ENCODE measurements around the gene PRPF40A.

PRPF40A gene

DNA sequence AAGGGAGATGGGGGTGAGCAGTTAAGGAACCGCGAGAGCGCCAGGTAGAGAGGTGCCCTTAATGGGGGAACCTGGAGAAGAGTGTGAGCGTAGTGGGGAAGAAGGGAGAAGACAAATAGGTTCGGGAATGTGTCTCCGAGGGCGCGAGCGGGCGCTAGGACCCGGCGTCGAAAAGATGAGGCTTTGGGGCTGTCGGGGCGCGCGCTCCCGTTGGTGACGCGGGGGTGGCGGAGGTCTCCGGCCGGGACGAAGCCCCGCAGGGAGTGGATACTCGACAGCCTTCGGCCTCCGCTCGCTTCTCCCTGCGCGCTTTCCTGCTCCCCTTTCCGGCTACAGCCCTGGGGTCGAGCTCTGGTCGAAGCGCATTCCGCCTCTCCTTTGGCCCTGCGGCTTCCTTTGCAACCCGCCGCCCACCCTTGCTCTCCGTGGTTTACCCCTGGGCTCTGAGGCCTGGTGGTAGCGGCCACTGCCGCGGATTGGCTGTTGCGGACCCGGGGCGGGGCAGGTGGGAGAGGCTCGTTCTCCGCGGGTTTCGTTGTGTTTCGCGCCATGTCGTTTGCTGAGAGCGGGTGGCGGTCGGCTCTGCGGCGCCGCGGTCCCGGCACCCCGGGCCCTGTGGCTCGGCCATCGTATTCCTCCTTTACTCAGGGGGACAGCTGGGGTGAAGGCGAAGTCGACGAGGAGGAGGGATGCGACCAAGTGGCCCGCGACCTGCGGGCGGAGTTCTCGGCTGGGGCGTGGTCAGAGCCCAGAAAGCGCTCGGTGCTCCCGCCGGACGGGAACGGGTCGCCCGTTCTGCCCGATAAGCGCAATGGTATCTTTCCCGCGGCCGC is 1.0 kb upstream of the PRPF40A start, which contains the start of gene ARL6IP6:
TSS of gene ARL6IP6 (plus strand) at position 545 of the 833 bp plus-strand sequence. CDS start at position 550, 5 bp downstream.
- DNase-seq (ENCODE audit: low spot score): peak; percentile 92

GRCh38 chr2:152716805-152717227 is 445 bp downstream of the PRPF40A start:
- DNase-seq (ENCODE audit: low spot score): peak; percentile 42

DNA sequence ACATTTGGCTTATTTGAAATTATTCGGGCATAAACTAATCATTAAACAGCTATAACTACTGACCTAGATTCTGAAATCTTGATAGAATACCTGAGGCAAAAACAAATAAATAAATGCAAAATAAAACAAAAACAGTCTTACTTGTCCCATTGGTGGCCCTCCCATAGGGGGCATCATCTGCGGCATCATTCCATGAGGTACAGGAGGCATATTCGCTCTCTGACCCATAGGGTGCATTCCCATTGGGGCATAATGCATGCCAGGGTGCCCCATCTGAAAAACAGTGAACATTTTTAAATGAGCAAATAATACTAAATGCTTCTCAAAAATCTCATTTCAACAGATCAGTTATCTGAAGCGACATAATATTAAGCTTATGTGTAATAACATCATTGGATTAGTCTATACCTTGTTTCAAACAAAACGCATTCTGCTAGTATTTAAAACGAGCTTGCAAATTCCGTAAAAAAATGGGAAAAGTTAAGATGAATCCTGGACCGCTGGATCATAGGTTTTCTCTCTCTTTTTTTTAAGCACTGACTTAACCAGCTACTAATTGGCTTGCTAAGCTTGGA is 1.3 kb downstream of the PRPF40A start:
- peak; percentile 57 for DNase-seq (ENCODE audit: low spot score)

GRCh38 chr2:152715112-152715511 is 2.1 kb downstream of the PRPF40A start:
- DNase-seq (ENCODE audit: low spot score): no peak

- DNase-seq (ENCODE audit: low spot score): no peak
Observed at GRCh38 chr2:152710713-152711112, 6.5 kb downstream of the PRPF40A start.

GRCh38 chr2:152708742-152709141 is 8.5 kb downstream of the PRPF40A start:
- no peak for DNase-seq (ENCODE audit: low spot score)

GRCh38 chr2:152706477-152707021 is 10.7 kb downstream of the PRPF40A start:
- DNase-seq (ENCODE audit: low spot score): no peak

DNA sequence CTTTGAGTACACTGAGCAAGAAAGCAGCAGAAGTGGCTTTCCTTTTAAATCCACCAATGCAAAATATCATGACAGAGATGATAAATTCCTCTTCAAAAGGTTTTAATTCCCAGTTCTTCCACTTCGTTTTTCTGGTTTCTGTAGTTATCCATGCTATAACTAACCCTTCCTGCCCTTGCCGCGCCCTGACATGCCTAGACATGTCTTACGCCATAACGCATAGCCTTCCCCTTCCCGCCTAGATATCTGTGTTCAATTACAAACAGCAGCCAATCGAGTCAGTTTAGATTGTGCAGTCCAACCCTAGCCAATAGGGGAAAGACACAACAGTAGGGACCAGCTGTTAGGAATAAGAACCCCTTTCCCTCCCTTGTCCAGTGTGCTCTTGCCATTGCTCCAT is 16.1 kb downstream of the PRPF40A start:
- DNase-seq (ENCODE audit: low spot score): no peak

- DNase-seq (ENCODE audit: low spot score): no peak
Observed at GRCh38 chr2:152696476-152696875, 20.8 kb downstream of the PRPF40A start.

DNA sequence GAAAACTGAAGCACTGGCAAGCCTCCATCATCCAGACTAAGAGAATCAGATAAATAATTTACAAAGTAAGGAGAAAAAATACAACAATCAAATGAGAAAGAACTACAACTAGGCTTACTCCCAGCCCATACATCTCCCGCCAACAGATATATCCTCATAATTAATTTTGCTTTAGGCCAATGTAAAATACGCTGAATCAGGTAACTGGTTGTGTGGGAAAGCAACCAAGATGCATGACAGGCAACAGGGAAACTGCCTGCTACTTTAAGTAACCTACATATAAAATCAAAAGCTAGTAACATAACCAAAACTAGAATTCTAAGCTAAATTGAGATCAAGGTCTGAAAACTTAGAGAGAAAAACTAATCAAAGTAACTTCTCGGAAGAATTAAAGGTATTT is 21.5 kb downstream of the PRPF40A start:
- DNase-seq (ENCODE audit: low spot score): no peak

- peak; percentile 61 for DNase-seq (ENCODE audit: low spot score)
Observed at GRCh38 chr2:152694161-152694661, 23.1 kb downstream of the PRPF40A start.

DNA sequence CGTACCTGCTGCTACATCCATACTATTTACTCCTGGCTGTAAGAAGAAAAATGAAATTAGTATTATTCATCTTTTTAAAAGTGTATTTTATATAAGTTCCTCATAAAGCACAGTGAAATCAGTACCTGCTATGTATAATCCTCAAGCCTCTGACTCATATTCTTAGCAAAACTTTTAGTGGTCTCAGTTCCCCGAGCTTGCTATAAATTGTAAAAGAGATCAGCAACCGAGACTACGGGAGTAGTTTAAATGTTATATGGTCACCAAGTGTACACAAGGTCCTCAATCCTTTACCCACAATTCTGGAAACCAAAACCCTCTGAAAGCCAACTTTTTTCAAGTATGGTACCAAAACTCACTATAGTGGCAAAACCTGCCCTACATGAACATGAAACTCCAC is 24.2 kb downstream of the PRPF40A start:
- no peak for DNase-seq (ENCODE audit: low spot score)

DNA sequence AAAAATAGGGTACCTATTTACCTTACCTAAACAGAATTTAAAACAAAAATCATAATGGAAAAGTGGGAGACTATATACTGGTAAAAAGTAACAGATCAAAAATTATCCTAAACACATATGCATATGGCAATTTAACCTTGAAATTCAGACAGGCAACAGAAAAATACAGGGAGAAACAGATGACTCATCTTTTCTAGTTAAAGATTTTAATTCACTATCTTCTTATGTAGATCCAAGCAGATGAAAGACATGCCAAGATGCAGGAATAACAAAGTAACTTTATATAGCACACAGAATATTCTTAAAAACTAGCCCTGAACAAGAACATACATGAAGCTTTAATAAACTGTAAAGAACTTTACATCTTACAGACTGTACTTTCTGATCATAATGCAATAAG is 30.9 kb downstream of the PRPF40A start:
- DNase-seq (ENCODE audit: low spot score): no peak

- DNase-seq (ENCODE audit: low spot score): no peak
Observed at GRCh38 chr2:152683400-152683799, 33.9 kb downstream of the PRPF40A start.

DNA sequence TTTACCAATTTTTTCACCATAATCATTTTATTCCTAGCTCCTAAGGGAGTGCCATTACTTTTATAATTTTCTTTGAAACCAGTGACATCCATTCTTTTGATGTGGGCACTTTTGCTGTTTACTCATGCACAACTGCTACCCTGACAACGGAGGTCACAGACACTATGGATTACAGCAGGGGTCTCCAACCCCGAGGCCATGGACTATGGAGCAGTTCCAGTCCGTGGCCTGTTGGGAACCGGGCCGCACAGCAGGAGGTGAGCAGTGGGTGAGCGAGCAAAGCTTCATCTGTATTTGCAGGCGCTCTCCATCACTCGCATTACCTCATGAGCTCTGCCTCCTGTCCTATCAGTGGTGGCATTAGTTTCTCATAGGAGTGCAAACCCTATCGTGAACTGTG is 34.6 kb downstream of the PRPF40A start:
- DNase-seq (ENCODE audit: low spot score): no peak

DNA sequence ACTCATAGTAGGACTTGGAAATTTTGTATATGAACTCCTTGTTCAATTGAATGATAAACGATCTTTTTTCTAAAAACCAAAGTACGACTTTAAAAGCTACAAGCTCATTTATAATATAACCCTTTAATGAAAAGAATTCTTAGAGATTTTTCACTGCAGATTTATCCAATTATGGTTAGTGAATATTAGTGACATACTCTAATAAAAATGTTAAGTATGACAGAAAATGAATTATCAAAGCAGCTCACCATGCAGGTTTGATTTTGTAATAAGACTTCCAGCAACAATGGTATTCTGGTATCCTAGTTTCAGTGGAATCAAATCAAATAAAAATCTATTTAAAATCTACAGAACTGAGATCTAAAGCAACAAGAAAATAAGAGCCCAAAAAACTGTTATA is 38.5 kb downstream of the PRPF40A start:
- DNase-seq (ENCODE audit: low spot score): no peak

- DNase-seq (ENCODE audit: low spot score): no peak
Observed at GRCh38 chr2:152676461-152676860, 40.8 kb downstream of the PRPF40A start.

DNA sequence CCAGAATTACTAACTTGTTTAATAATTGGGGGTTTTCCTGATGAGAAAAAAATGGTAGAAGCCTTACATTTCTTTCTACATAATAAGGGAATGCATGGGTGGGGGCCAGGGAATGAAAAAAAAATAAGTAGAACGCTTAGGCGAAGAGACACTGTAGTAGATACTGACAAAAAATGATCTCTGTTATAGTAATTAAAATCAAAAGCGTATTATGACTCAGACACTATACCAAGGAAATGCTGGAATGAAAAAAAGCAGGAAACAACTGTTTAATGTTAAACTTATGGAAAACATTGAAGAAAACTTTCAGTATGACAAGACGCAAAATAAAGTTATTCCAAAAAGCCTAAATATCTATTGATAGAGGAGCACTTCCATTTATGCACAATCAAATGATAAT is 42.9 kb downstream of the PRPF40A start:
- DNase-seq (ENCODE audit: low spot score): no peak

DNA sequence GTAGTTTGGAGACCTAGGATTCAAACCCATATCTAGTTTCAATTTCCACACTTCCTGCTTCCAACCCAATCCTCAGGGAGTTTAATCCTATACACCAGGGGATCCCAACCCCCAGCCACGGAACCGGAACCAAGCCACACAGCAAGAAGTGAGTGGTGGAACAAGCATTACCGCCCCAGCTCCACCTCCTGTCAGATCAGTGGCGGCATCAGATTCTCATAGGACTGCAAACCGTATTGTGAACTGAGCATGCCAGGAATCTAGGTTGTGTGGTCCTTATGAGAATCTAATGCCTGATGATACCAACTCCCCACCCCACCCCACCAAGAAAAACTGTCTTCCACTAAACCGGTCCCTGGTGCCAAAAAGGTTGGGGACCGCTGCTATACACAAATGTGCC is 52.5 kb downstream of the PRPF40A start:
- no peak for DNase-seq (ENCODE audit: low spot score)

GRCh38 chr2:152661076-152661475 is 56.2 kb downstream of the PRPF40A start:
- DNase-seq (ENCODE audit: low spot score): no peak

- DNase-seq (ENCODE audit: low spot score): no peak
Observed at GRCh38 chr2:152658221-152658620, 59.0 kb downstream of the PRPF40A start.

- no peak for DNase-seq (ENCODE audit: low spot score)
Observed at GRCh38 chr2:152657043-152657442, 60.2 kb downstream of the PRPF40A start.

DNA sequence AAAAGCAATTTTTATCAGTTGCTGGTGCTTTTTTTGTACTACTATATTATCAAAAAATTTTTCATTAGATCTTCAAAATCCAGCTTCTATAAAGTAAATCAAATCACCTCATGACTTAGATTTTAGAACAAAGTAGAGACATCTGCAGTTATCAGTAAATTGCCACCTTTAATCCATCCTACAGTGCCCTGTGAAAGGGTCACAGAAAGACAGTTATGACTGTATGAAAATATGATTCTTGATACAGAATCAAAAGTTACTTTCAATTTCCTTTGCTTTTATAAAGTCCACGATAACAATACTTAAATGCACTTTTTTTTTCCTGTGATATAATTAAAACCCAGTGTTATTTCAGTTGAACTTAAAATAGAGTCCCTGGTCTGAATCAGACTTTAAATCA is 61.4 kb downstream of the PRPF40A start:
- DNase-seq (ENCODE audit: low spot score): no peak

Data from hematopoietic multipotent progenitor cell treated with erythropoietin and hydrocortisone succinate and interleukin-3 and kit ligand, for 15 days (in vitro differentiated cells).